Activated T-cell treated with anti-CD3 and anti-CD28 coated beads, Interleukin-2, amount 50 U/mL, for 4 hours (primary cell): ENCODE measurements around the gene CAB39. TPM values are rescaled to one million over a fixed set of nuclear protein-coding genes. Genes with fewer than 3 reads are reported as not detected.

ENCODE experiments used
- ATAC-seq, 2 donors: fragments of 200-7000 bp; cut with Tn5 transposase; one replicate each; pipeline ENCODE4 v1.10.0; 2021
- DNase-seq: peaks from one replicate; pipeline ENCODE4 v3.0.0-alpha.2; 2020
- H3K27me3 Mint-ChIP-seq: one replicate; pipeline ENCODE4 v1.8.0; 2021; ENCODE audit warnings: low read depth, mixed read lengths
- H3K36me3 Mint-ChIP-seq: one replicate; pipeline ENCODE4 v1.8.0; 2022; ENCODE audit warnings: mixed read lengths; ENCODE audit not compliant: insufficient read depth
- H3K4me1 Mint-ChIP-seq: one replicate; pipeline ENCODE4 v1.8.0; 2021; ENCODE audit warnings: low read depth, mixed read lengths
- H3K4me3 Mint-ChIP-seq: one replicate; pipeline ENCODE4 v1.8.0; 2021; ENCODE audit warnings: mild to moderate bottlenecking, moderate library complexity, mixed read lengths
- H3K9me3 Mint-ChIP-seq: one replicate; pipeline ENCODE4 v1.8.0; 2021; ENCODE audit warnings: mixed read lengths
- total RNA-seq, 3 donors: library from RNA; stranded (reverse); gene quantifications; one replicate each; pipeline ENCODE4 v1.2.1, GENCODE V29; 2021

CAB39 gene
- 100 to 1,000 TPM; 125 to 133 (median 128) TPM for total RNA-seq

DNA sequence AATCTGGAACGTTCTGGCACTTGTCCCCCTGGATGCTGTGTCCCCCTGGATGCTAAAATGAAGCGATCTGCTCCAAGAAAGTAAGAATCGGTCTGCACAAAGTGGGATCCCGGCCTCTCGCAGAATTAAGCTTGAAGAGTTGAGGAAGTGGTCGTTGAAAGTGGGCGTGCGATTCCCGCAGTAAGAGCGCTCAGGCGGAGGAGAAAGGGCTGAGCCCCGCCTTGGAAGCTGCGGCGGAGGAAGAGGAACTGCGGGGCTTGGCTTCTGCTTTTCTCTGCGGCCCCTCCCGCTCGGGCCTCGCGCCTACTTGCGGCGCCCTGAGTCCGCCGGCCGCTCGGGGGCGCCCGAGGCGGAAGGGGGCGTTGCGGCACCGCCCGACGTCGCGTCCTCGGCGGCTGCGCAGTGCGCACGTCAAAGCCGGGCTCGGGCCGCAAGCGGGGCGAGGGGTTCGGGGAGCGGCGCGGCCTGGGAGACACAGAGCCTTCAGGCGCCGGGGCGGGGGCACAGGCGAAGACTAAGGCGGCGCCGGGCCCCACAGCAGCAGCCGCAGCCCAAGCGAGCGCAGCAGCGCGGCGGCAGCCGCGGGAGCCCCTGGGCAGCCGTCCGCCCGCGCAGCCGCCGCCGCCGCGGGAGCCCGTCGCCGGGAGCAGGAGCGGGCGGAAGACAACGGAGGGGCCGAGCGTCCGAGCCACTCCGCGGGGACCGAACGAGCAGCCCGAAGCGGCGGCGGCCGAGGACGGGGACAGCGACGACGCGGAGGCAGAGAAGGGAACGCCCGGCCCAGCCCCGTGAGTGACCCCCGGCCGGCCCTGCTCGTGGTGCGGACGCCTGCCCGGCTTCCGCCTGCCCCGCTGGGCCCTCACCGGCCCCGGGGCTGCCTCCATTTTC is at the start of gene CAB39:
CAB39 (plus strand) TSS at position 400 of the 888 bp plus-strand sequence. CDS start 47,160 bp downstream, outside the sequence.
- H3K36me3 Mint-ChIP-seq, result peaks cover 19% of the 10 kb centered on the region

GRCh38 chr2:230664128-230664527 is 48.5 kb upstream of the CAB39 start:
- Mint-ChIP-seq H3K4me3 (peak overlapping the region; percentile 24), H3K9me3 (no peaks in the 10 kb centered on the region), H3K4me1 (peaks cover 94% of the 10 kb centered on the region), H3K27me3 (no peaks in the 10 kb centered on the region), H3K36me3 (no peaks in the 10 kb centered on the region)
- ATAC-seq (no peak), DNase-seq (no peak)

More for the DNA sequence above, at the start of gene CAB39:
- ATAC-seq, result peak; percentile 85 to 89
- H3K9me3 Mint-ChIP-seq, result no peaks in the 10 kb centered on the region
- H3K27me3 Mint-ChIP-seq, result no peaks in the 10 kb centered on the region
- H3K4me3 Mint-ChIP-seq, result peak within 1 kb of the TSS; percentile 96
- DNase-seq, result peak; percentile 82
- peaks cover 40% of the 10 kb centered on the region for H3K4me1 Mint-ChIP-seq

DNA sequence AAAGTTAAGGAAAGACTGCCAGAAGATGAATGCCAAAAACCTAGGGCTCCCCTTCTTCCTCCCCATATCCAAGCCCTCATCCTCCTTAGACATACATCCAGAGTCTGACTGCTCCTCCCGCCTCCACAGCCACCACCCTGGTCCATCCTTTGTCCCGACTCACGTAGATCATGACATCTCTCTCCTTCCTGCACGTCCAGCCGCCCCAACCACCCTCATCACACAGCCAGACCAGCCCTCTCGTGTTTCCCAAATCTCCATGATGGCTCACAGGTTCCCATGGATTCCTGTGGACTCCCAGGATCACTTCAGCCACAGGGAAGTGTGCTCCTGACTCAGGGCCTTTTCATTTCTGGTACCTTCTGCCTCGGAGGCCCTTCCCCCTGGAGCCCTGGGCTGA is 47.8 kb upstream of the CAB39 start:
- Mint-ChIP-seq H3K4me3 (no peak overlapping the region), H3K9me3 (no peaks in the 10 kb centered on the region), H3K4me1 (peaks cover 92% of the 10 kb centered on the region), H3K27me3 (no peaks in the 10 kb centered on the region), H3K36me3 (no peaks in the 10 kb centered on the region)
- no peak for ATAC-seq
- DNase-seq, result no peak

DNA sequence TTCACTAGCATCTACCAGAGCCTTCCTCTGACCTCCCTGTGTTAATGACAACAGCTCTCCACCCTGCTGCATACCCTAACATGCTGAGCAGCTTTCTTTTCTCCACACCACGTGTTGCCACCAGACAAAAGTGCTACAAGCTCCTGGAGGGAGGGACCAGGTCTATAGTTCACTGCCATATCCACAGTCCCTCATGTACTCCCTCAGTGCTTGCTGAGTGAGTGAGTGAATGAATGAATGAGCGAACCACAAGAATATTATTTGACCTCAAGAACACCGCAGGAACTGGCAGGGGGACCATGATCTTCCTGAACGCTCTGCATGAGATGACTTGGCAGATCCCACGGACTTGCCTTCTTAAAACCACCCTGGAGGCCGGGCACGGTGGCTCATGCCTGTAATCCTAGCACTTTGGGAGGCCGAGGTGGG is 47.4 kb upstream of the CAB39 start:
- ATAC-seq, result no peak
- no peak for DNase-seq
- Mint-ChIP-seq H3K36me3 (no peaks in the 10 kb centered on the region), H3K9me3 (no peaks in the 10 kb centered on the region), H3K27me3 (no peaks in the 10 kb centered on the region), H3K4me1 (peaks cover 88% of the 10 kb centered on the region), H3K4me3 (peak overlapping the region; percentile 8)

DNA sequence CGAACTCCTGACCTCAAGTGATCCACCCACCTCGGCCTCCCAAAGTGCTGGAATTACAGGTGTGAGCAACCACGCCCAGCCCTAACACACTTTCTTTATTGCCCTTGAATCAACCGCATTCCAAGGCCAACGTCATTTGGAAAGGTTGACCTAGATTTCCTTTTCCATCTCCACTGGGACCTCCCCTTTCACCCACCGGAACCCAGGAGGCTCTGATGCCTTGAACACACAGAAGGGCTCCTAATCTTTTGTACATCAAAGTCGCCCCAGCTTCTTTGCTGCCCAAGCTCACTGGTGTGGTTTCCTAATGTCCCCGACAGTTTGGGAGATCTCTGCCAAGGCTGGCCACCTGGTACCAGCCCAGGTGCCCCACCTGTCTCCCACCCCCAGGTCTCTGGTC is 46.2 kb upstream of the CAB39 start:
- ATAC-seq (no peak), DNase-seq (no peak)
- Mint-ChIP-seq H3K9me3 (no peaks in the 10 kb centered on the region), H3K4me3 (no peak overlapping the region), H3K36me3 (no peaks in the 10 kb centered on the region), H3K27me3 (no peaks in the 10 kb centered on the region), H3K4me1 (peaks cover 82% of the 10 kb centered on the region)

- ATAC-seq (no peak), DNase-seq (no peak)
- peaks cover 77% of the 10 kb centered on the region for H3K4me1 Mint-ChIP-seq
- H3K4me3 Mint-ChIP-seq, result no peak overlapping the region
- H3K9me3 Mint-ChIP-seq, result no peaks in the 10 kb centered on the region
- no peaks in the 10 kb centered on the region for H3K36me3 Mint-ChIP-seq
- no peaks in the 10 kb centered on the region for H3K27me3 Mint-ChIP-seq
Observed at GRCh38 chr2:230666885-230667712, 45.5 kb upstream of the CAB39 start.

DNA sequence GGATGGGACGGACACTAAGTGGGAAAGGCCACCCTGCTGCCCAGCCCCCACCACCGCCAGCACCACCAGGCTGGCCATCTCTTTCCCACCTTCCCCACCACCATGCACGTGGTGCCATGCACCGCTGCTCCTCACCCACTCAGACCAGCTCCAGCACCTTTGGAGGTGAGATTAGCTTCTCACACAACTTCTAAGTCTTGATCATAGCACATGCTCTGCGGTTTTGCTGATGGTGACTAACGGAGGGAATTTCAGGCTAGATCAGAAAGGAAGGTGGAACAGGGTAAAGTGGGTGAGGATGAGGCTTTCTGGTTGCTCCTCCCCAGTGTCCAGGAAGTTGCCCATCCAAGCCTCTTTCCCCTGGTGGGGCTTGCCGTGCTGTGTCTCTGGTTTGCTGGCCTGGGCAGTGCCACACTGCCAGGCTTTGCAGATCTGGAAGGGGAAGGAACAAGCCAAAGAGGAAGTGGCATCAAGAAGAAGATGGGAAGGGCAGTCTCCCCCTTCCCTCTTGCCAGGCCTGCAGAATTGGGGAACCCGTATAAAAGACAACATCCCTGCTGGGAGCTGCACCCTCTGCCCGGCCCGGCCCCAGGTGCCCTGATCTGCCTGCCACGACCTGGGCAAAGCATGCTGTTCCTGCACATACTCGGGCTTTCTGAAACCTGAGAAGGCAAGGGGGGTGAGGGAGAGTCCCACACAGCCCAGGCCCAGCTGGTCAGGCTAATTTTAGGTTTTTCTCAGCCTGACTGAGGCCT is 44.3 kb upstream of the CAB39 start:
- H3K4me3 Mint-ChIP-seq, result no peak overlapping the region
- H3K4me1 Mint-ChIP-seq, result peaks cover 64% of the 10 kb centered on the region
- no peaks in the 10 kb centered on the region for H3K9me3 Mint-ChIP-seq
- ATAC-seq, result peak; percentile 76 to 78
- no peaks in the 10 kb centered on the region for H3K27me3 Mint-ChIP-seq
- no peaks in the 10 kb centered on the region for H3K36me3 Mint-ChIP-seq
- no peak for DNase-seq

GRCh38 chr2:230668939-230669303 is 43.7 kb upstream of the CAB39 start:
- Mint-ChIP-seq H3K4me3 (peak overlapping the region; percentile 29), H3K9me3 (no peaks in the 10 kb centered on the region), H3K4me1 (peaks cover 59% of the 10 kb centered on the region), H3K36me3 (no peaks in the 10 kb centered on the region), H3K27me3 (no peaks in the 10 kb centered on the region)
- DNase-seq, result no peak
- ATAC-seq, result no peak

GRCh38 chr2:230669386-230669950 is 43.2 kb upstream of the CAB39 start:
- Mint-ChIP-seq H3K36me3 (no peaks in the 10 kb centered on the region), H3K4me1 (peaks cover 53% of the 10 kb centered on the region), H3K27me3 (no peaks in the 10 kb centered on the region), H3K9me3 (no peaks in the 10 kb centered on the region), H3K4me3 (no peak overlapping the region)
- ATAC-seq (no peak), DNase-seq (no peak)

- DNase-seq, result no peak
- peak in 1 of 2 donors; percentile 13 for ATAC-seq
- peaks cover 45% of the 10 kb centered on the region for H3K4me1 Mint-ChIP-seq
Observed at GRCh38 chr2:230671117-230671516, 41.5 kb upstream of the CAB39 start.

DNA sequence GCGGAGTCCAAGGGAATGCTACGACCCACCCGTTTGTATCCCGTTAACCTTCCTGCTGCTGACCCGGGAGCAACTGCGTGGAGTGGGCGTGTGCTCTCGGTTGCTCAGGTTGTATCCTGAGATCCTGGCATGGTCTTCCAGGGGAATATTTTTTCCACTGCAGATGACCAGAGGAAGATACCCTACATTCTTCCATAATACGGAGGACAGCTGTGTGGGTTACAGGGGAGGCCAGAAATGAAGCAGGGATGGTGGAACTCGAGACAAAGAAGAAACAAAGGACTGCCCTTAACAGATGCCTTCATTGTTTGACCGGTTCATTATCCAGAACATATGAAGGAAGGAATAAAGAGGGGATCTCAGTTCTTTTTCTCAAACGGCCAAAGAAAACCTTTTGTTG is 39.8 kb upstream of the CAB39 start:
- H3K9me3 Mint-ChIP-seq, result no peaks in the 10 kb centered on the region
- H3K36me3 Mint-ChIP-seq, result no peaks in the 10 kb centered on the region
- ATAC-seq, result no peak
- no peaks in the 10 kb centered on the region for H3K27me3 Mint-ChIP-seq
- peaks cover 33% of the 10 kb centered on the region for H3K4me1 Mint-ChIP-seq
- H3K4me3 Mint-ChIP-seq, result no peak overlapping the region
- no peak for DNase-seq

More at GRCh38 chr2:230671117-230671516, 41.5 kb upstream of the CAB39 start:
- Mint-ChIP-seq H3K4me3 (no peak overlapping the region), H3K9me3 (no peaks in the 10 kb centered on the region), H3K27me3 (no peaks in the 10 kb centered on the region), H3K36me3 (no peaks in the 10 kb centered on the region)

- no peak for ATAC-seq
- H3K4me1 Mint-ChIP-seq, result peaks cover 29% of the 10 kb centered on the region
- no peaks in the 10 kb centered on the region for H3K36me3 Mint-ChIP-seq
- H3K27me3 Mint-ChIP-seq, result no peaks in the 10 kb centered on the region
- no peak overlapping the region for H3K4me3 Mint-ChIP-seq
- no peak for DNase-seq
- H3K9me3 Mint-ChIP-seq, result no peaks in the 10 kb centered on the region
Observed at GRCh38 chr2:230674401-230674800, 38.2 kb upstream of the CAB39 start.

- peaks cover 26% of the 10 kb centered on the region for H3K4me1 Mint-ChIP-seq
- DNase-seq (no peak), ATAC-seq (no peak)
- no peaks in the 10 kb centered on the region for H3K27me3 Mint-ChIP-seq
- no peaks in the 10 kb centered on the region for H3K36me3 Mint-ChIP-seq
- H3K9me3 Mint-ChIP-seq, result no peaks in the 10 kb centered on the region
- H3K4me3 Mint-ChIP-seq, result no peak overlapping the region
Observed at GRCh38 chr2:230674966-230675672, 37.5 kb upstream of the CAB39 start.
